GM18498 (cell line): ENCODE data around the gene CBX2.

Source experiments
- ATAC-seq: cut with Tn5 transposase; IDR thresholded peaks from one replicate; pipeline ENCODE4 v1.9.1; 2021; ENCODE audit warnings: mild to moderate bottlenecking, moderate library complexity; ENCODE audit not compliant: unreplicated experiment

Gene CBX2

DNA sequence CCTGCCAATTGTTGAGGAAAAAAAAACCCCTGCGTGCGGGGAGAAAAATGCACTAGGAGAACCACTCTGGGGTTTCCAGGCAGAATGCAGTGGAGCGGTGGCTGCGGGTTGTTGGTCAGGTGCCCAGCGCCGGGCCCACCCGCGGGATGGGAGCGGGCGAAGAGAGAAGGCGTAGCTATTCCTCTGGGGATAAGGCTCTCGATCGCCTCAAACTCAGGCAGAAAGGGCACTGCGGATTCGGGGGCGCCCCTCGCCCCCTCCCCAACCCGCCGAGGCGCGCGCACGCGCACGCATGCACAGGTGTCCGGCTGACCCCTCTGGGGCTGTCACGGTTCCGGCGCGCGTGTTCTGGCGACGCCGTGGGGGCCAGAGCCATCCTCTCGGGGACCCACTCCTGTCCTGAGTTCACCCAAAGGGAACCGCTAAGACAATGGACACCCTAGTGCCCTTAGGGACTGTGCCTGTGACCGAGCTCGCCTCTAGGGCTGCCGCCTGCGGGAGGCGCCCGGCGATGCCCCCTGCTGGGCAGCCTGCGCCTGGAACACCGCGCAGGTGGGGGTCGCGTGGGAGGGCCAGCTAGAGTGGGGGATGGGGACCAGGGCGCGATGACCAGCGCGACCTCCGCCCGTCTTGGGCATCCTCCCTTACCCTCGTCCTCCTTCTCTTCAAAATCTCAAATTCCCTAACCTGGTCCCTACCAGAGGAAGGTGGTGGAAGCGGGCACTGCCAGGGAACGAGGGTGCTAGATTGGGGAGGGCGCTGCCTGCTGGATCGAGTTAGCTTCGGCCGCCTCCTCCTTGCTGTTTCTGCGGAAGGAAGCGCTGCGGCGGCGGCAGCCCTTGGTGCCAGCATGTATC lies 33.3 kb downstream of the CBX2 start:
- no peak for ATAC-seq

DNA sequence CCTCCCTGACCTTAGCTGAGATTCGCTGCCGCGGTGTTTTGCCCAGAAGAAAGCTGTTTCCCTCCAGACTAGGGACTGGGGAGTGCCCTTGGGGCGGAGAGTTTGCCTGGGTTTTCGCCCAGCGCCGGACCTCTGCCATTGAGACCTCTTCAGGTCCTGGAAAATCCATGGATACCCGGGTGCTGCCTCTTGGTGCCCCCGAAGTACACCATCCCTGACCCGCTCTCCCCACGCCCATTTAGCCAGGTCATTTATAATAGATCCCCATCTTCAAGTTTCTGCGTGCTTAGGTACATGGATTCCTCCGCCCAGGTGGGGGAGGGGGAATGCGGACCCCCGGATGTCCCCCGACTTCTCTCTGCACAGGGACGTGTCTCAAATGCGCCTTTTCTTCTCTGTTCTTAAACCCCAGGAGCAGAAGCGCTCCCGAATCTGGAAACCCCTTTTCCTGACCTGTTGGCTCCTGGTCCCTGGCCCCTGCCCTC lies 34.0 kb downstream of the CBX2 start:
- ATAC-seq = no peak

DNA sequence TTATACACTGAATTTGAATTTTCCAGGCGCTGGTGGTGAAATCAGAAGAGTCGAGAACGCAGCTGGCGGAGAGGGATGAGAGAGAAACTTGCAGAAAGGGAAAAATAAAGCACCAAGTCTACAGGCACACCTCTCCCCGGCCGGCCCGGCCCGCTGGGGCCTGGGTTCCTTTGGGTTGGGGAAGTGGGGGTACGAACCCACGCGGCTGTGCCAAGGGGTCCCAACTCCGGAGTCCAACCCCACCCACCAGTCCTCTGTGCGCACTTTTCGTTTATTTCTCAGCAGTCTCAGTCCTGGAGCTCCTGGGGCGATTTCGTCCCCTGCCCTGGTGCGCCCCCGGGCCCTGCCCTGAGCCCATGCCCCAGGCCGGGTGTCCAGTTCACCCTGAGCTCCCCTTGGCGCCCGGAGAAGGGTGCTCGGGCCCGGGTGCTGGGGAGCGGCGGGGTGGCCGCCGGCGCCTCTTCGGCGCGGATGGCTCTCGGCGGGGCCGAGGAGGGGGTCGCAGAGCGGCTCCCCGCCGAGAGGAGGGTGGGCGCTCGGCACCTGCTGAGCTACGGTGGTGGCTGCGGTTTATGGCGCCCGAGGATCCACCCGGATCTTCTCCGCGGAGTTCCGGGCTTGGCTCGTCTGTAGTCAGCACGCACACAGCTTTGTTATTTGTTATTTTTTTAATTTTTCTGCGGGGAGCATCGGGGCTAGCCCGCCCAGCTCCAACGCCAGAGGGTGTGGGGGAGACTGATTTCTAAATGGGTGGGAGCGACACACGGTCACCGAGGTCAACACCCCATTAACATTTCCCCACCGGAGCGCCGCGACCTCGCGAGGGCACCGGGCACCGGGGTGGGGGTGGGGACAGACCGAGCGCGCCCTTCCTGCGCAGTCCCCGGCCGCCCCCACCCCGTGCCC lies 34.7 kb downstream of the CBX2 start:
- no peak for ATAC-seq

DNA sequence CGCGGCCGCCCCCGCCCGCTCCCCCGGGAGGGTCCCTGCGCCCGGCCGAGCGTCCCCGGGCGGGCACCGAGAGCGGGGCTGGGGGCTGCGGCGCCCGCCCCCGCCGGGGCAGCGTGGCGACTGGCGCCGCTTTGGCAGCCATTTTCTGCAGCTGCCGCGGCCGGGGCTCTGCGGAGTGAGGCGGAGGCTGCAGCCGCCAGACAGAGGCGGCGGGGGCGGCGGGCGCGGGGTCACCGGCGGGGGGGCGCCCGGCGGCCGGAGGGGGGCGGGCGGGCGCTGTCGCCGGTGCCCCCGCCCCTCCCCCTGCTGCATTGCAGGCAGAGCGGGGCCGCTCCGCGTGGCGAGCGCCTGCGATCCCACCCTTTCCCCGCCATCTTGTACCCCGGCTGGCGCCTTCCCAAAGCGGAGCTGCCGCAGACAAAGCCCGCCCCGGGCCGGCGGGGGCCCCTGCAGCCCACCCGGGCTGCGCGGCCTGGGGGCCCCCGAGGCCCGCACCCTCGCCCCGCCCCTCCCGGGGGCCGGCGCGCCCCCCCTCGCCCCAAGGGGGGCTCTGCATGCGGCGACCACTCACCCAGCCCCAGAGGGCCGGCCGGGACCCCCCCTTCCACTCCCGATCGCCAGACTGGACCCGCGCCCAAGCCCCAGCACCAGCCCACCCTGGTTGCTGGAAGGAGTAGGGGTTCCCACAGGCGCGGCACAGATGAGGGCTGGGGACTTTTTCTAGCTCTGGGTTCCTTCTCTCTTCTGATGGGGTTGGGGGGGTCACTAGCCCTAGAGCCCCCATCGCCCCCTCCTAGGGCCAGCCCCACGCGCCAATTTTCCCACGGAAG lies 35.6 kb downstream of the CBX2 start:
- ATAC-seq = no peak

DNA sequence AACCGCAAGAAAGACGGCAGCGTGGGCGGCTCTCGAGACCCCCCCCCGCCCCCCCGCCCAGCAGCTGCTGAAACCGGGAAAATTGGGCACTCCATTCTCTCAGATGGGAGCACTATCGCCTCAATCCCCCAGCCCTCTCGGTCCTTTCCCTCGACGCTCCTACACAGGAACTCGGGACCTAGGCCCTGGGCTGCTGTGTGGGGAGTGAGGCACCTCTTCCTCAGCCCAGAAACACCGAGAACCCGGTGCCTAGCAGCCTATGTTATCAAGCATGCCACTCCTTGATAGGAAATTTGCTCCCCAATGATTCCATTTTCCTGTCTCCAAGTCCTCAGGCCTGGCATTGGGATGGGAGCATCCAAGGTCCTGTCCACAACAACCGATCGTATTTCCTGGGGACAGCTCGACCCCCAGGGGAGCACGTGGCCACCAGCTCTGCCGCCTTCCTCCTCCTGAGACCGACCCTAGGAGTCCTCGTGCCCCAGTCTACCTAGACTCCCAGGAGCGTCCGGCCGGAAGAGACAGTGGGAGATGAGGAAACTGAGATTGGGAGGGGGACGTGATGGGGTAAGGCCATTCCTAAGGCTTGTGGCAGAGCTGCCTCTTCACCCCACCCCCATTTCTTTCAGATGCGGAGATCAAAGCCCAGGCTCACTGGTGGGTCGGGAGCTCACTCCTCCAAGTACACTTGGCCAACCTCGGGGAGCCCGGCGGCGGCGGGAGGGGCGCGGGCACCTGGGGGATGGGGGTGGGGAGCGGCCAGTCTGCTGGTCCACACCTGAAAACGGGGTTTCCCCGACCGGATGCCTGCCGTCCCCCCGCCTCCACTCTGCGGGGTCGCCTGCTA lies 36.4 kb downstream of the CBX2 start:
- no peak for ATAC-seq

DNA sequence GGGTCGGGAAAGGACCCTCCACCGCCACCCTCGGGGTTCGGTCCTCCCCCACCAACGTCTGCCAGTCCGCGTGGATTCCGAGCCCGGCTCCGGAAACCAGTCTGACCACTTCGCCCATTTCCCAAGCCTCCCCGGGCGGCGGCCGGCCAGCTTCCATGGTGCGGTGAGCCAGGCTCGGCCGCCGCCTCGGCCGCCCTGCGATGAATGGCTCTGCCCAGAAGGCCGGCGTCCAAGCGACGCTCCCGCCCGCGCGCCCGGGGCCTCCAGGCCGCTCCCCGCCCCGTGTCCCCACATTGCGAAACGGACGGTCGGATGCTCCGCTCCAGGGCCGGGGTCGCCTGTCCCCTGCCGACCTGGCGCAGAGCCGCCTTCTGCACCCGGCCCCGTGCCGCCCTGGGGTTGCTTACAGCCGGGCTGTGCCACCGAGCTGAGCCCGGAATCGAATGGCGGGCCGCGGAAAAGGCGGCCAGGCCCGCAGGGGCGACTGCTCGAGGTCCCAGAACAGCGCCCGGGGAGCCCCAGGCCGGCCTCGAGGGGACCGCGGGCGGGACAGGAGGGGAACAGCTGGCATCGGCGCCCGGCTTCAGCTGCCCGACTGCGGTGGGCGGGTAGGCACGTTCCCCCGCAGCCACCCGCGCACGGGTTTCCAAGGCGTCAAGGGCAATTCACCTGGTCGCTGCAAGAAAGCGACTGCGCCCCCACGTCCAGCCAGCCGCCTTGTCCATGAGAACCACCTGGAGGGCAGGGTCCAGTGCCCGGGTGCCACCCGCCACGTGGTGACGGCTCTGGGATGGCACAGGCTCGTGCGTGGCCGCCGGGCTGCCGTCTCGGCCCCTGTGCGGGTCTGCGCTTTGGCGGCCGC lies 37.3 kb downstream of the CBX2 start:
- ATAC-seq = no peak

DNA sequence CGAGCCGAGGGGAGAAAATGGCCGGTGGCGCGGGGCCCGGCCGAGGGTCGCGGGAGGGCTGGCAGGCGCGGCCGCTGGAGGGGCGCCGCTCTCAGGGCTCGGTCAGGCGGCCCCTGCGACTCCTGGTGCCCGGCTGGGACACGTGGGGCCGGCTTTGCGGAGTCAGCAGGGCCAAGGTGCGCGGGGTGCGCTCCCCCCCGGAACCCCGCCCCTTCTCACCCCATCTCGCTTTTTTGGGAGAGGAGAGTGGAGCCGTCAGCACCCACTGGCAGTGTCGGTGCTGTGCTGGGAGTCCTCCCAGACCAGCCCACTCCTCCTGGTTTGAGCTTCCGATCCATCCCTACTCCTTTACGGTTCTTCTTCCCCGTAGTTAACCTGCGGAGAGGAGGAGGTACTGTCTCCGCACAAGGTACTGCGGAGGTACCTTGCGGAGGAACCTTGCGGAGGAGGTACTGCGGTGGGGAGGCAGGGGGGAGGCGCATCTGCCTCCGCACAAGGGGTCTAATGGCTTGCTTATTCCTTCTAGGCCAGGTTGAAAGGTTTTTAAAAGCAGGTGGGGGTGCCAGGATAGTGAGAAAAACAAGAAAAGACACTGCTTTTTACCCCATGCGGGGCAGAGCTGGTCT lies 38.0 kb downstream of the CBX2 start:
- no peak for ATAC-seq

DNA sequence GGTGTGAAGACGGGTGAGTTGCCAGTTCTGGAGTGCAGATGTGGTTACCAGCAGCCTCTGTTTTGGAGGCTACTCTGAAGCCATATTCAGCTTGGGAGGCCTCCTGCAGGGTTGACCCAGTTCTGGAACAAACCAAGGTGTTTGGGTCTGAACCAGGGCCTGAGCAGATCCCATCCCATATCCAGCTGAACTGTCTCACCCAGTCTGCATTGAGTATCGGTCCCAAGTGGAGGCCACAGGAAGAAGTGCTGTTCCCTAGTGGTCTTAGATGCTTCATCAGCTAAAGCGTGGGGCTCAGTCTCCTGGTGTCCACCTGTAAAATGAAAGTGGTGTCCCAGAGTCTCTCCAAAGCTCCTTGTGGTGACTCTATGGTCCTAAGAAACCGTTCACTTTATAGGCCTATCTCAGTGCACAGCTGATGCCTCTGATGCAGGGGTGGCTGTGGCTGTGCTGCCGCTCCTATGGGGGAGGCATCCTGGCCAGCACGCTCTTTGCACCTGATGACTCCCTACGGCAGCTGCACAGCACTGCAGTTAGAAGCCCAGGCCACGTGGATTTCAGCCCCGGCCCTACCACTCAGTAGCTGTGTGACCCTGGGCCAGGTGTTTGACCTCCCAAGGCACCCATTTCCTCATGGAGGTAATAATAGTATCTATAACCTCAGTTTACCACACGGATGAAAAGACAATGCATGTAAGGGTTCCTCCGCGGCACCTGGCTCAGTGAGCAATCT lies 40.2 kb downstream of the CBX2 start:
- no peak for ATAC-seq

DNA sequence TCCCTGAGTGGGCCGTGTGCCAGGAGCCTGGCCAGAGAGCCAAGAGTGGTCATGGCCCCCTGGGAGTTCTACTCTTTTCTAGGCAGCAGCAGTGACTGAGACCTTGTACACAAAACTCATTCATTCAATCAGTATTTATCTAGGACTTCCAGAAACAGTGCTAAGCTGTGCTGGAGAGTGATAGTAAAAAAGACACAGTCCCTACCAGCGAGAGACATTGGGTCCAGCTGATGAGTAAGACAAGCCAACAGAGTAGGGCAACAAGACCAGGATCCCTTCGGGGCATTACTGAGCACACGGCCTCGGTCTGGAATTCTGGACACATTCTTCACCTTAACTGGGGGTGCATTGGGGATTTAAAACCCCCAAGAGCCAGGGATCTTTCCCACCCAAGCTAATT lies 41.1 kb downstream of the CBX2 start:
- ATAC-seq = no peak

DNA sequence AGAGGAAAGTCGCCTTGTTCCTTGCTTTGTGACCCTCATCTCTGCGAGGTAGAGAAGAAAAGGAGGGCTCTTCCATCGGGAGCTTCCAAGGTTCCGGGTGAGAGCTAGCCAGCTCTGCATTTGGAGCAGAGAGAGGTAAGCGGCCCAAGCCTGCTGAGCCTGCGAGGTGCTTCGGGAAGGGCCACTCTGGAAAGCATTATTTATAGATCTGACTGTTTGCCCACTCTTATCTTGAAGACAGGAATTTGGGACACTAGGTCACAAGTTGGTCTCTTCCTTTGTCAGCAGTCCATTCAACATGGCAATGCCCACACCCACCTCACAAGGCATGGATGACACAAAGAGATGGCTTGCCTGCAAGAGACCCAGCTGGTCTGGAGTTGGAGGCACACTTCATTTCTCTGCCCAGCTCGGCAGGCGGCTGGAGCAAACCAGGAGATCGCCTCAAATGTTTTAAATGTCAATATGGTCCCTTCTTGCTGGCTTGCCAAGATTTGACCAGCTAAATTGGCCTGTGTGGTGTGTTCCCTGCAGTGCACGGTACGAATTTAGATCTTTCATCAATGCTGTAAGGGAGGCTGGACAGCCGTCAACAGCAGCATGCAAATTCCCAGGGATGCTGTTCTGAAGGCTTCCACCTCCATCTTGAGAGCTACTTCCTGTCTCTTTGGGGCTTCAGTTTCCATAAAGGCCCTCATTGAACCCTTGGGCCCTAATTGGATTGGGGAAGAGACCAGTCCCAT lies 41.8 kb downstream of the CBX2 start:
- ATAC-seq = no peak

DNA sequence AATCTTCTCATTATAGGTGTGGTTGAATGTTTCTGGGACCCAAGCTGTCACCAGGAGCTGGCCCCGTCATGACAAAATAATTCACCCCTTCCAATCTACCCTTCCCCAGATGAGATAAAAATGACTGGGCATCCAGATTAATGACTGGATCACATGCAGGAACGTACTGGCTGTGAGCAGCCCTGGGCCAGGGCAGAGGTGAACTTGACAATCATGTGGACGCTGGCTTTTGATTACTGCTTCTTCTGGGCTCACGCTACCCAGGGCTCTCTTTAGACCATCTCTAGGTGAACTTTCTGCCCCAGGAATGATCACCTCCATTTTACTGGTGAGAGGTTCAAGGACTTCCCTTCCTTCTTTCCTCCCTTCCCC lies 43.0 kb downstream of the CBX2 start:
- no peak for ATAC-seq

DNA sequence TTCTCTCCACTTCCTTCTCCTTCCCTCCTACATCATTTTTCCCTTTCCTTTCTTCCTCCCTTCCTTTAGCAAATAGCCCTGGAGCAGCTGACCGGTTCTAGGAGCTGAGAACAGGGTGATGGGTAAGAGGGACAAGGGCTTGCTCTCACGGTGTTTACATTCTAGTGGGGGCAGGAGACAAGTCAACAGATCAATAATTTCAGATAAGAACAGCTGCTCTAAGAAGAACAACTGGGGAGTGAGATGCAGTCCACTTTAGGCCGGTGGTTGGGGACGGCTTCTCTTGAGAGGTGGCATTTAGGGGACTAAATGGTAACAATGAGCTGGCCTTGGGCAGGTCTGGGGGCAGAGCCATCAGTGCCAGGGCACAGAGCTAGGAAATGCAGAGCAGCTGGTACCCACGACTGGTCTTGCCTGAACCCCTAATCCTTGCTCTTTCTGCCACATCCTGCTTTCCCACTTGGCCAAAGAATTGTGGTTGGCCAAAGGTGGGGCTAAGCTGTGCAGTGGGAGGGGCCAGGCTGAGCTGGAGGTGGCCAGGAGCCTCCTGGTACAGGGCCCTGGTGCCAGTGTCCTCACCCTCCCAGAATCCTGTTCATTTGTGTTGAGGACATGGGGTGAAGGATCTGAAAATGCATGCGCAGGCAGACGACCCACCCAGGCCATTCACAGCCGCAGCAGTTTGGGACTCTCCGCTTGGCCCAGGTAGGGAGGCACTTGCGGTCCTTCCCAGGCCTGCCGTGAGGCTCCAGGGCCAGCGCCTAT lies 43.6 kb downstream of the CBX2 start:
- ATAC-seq = no peak

DNA sequence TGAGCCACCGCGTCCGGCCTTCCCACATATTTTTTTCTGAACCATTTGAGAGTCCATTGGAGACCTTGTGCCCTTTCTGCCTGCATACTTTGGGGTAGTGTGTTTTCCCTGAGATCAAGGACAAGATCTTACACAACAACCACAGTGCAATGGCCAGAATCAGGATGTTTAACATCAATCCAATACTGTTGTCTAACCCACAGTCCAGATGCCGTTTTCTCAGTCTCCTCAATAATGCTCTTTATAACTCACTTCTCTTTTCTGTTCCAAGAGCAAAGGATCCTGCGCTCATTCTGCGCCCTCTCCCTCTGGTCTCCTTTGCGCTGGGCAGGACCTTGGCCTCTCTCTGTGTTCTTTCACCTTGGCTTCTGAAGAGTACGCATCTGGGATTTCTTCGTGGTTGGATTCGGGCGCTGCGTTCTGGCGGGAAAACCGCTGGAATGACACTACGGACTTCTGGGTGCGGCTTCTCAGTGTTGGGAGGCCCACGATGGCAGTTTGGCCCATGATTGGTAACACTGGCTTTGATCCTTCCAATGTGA lies 44.7 kb downstream of the CBX2 start:
- ATAC-seq = no peak

DNA sequence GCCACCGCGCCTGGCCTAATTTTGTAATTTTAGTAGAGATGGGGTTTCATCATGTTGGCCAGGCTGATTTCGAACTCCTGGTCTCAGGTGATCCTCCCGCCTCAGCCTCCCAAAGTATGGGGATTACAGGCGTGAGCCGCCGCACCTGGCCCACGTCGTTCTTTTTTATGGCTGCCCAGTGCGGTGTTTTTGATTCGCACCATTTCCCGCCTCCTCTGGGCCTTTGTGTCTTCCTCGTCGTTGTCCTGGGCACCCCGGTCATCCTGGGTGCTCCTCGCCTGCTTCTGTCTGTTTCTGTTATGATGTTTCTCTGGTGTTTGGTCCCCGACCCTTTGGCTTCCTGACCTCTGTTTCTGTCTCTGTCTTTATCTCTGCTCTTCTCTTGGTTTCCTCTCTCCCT lies 46.3 kb downstream of the CBX2 start:
- no peak for ATAC-seq

DNA sequence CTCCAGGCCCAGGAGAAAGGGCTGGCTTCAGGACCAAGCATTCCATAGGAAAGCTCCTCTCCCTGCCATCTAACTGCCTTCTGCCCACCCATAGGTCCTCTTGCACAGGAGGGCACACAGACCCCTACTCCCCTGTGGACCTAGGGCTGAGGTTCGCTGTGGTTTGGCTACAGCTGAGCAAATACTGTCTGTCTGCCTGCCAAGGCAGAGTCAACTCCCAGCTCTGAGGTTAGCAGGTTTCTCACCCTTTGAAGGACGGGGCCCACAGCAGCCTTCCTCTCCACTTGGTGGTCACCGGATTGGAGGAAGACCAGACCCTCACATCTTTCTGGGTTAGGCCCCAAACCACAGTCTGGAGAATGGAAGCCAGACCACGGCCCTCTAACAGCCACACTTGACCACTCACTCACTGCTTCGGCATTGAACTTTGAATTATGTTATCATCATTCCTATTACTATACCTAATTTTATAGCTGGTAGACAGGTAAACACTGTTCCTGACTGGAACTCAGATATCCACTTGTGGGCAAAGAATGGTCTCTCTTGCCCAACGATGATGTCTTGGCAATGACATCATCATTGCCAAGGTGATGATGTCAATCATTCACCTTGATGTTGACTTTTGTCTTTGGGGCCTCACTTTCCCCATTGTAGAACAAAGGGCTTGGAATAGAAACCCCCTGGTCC lies 47.1 kb downstream of the CBX2 start:
- ATAC-seq = no peak

DNA sequence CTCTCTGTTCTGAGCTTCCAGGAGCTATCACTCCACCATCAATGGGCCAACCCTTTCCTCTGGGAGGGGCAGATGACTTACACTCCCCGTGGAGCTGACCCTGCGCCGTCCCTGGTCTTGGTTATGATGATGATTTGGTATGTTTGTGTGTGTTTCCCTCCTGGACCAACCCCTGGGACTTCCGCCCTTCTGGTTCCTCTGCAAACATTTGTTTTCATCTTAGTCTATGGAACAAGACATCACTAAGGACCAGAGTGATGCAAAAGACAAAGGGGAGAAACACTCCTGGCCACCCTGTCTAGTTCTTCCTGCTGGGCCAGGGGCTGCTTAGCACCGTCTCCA lies 47.6 kb downstream of the CBX2 start:
- no peak for ATAC-seq
